ENCODE measurements around the gene PARP15.
A peak's percentile ranks its signal among the peaks of the same experiment; 100 is the strongest.
"Not testable (repeated sequence)": the region's sequence is repeated elsewhere in the genome, so short reads cannot be mapped to it uniquely, and the experiment has no call there.

Gene PARP15

DNA sequence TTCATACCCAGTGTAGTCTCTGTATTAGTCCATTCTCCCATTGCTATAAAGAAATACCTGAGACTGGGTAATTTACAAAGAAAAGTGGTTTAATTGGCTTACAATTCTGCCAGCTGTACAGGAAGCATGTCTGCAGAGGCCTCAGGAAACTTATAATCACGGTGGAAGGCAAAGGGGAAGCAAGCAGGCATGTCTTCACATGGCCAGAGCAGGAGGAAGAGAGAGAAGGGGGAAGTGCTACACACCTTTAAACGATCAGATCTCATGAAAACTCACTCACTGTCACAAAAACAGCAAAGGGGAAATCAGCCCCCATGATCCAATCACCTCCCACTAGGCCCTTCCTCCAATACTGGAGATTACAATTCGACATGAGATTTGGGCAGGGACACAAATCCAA lies 96.9 kb downstream of the PARP15 start:
- no peak for DNase-seq

DNA sequence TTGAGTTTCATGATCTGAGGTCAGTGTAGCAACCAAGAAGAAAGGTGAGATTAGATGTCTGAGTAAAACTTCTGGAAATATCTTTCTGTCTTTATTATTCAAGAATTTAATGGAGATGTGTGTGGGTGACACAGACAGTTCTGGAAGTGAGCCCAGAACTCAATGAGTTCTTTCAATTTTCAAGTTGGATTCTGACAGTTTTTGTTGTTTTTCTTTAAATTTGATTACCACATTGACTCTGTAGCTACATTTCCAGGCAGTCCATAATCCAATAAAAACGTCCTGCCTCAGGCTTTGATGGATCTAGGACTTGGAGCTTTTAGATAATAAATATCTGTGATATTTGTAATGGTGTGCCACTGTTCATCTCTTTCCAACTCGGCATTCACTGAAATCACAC lies 99.3 kb downstream of the PARP15 start:
- no peak for DNase-seq

DNA sequence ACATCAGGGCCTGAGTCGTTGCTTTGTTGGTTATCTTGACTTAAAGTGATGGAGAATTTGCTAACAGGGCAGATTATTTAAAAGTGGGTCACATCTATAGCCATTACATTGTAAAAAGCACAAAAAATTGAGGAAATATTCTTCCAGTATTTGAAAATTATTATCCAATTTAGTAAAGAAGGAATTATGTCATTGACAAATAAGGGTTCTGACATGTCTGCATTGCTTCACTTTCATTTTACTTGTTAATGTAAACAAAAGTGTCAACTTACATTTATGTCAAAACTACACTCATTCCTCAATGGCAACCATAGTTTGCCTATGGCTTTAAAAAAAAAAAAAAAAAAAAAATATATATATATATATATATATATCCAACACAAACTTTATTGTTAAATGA lies 99.8 kb downstream of the PARP15 start:
- no peak for DNase-seq

DNA sequence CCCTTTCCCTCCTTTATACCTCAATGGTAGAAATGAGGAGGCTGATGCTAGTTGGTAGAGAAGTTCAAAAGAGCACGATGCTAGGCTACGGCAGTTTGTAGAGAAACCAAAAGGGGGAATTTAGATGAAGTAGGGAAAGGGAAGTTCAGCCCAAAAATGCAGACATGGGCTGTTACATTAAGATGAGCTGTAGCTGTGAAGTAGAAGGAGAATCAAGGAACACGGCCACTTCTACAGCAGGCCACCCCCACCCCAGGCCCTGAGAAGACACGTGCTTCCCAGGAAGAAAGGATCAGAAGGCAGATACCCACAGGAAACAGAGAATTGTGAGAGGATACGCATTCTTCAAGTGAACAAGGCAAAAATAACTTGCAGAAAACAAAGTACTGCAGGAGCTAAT lies 101.1 kb downstream of the PARP15 start:
- DNase-seq, result no peak

DNA sequence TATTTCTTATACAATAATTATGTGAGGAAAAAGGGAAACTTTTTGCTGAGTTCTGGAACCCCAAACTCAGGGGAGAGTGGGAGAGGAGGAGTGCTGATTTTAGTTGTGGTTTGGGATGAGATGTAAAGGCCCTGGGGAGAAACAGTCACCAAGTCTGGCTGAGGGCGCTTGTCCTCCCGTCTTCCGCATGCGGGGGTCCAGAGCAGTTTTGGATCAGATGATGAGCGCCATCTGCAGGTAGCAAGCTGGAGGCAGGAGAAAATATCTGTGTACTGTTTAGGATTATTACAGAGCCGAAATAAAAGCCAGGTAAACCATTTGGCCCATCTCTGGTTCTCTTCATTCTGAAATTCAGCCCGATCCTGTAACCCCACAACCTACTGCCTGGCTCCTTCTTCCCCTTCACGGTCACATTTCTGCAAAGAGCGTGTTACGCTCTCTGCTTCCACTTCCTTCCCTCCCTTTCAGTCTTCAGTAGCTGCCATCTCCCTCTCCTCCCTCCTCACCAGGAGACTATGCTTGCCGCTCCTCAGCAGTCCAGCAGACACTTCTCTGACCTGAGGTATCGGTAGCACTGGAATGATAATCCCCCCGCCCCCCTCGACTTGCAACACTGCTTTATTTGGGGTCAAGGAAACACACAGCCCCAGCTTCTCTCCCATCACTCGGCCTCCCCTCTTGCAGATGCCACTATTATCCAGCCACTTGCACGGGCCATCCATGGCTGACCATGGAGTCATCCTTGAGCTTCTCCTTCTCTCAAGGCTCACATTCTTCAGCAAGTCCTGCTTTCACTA lies 101.8 kb downstream of the PARP15 start:
- peak; percentile 73 for DNase-seq

DNA sequence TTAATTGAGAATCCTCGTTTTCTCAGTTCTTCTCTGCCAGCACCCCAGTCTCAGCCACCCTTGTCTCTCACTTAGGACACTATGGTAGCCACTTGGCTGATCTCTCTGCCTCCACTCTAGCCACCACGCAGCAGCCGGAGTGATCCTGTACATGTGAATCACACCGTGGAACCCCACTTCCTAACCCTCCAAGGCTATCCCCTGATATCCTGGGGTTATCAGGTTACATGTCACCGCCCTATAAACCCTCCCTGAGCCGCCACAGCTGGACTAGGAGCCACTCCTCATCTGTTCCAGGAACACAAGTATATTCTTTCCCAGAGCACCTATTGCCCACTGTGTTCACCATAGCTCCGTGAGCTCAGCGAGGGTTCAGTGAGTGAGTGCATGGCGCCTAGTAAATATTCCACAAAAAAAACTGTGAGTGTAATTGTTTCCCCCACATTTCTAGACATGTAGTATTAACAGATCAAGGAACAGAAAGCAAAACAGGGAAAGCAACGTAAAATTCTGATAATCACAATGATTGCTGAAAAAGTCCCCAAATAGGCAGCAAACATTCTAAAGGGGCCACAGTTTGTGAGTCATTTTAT lies 102.5 kb downstream of the PARP15 start:
- DNase-seq, result no peak

DNA sequence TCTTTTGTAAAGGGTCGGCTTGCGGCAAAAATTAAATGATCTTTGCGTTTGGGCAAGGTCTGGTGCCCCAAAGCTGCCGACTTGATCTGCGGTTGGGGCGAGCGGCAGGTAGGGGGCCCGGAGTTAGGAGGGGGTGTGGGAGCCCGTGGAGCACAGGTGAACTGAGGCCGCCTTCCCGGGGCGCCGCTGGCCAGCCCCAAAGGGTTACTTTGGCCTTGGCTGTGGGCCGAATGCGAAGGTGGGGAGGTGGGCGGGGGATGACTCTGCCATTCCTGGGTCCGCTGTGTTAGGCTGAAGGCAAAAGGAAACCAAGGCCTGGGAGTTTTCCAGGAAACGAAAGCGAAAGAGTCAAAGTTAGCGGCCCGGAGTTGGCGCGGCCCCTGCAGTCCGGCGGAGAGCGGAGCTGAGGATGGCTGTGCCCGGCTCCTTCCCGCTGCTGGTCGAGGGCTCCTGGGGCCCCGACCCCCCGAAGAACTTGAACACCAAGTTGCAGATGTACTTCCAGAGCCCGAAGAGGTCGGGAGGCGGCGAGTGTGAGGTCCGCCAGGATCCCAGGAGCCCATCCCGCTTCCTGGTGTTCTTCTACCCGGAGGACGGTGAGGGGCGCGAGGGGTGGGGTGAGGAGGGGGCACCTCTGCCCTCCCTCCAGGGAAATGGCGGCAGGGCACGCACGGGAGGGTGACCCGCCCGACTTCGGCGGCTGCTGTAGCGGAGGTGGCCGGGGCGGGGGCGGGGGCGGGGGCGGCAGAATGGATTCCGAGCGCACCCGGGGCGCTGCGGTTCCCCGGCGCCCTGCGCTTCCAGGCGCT lies 103.2 kb downstream of the PARP15 start, which contains the start of gene PARP14:
TSS of gene PARP14 (plus strand) at position 365 of the 809 bp plus-strand sequence. CDS start at position 410, 45 bp downstream.
- DNase-seq, result peak; percentile 48

DNA sequence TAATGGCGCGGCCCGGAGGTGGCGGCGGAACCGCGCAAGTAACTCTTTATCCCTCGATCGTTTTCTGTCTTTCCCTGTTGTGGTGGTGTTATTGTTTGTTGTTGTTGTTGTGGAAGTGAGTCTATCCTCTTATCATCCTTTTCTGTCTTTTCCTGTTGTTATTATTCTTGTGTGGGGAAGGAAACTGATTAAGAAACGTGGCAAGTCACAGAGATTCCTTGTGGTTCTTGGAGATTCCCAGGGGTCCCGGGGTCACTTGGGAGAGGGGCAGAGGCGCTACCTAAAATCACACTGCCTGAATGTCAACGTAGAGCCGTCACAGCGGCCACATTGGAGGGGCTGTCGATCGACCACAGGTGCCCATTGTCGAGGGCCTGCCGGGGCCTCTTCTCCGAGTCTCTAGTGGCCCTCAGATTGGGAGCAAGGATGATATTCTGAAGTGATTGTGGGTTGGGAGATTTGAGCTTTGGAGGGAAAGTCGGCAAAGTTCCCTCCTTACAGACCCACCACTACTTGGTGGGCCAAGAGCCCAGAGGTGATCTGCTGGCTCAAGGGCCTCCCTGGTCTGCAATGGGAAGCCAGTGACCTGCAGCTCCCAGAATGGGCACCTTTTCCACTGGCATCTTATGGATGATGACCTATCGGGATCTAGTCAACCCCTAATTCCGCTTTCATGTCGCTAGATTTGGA lies 104.0 kb downstream of the PARP15 start:
- no peak for DNase-seq

DNA sequence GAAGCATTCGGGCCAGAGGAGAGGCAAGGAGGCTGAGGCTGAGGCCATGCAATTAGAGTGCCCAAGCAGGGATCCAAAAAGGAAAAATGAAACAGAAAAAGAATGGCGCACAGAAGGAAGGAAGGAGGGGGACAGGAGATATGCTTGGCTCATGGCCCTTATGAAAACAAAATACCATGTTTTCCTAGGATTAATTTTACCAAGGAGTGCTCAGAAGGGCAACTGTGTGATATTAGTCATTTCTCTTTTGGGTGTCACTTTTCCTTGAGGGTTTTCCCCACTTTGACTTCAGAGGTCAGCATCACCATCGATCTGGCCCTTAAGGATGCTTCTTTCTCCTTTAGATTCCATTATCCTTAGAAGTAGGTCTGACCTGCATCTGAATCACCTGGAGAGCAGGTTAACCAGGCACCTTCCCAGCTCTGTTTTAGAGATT lies 104.5 kb downstream of the PARP15 start:
- DNase-seq, result no peak

DNA sequence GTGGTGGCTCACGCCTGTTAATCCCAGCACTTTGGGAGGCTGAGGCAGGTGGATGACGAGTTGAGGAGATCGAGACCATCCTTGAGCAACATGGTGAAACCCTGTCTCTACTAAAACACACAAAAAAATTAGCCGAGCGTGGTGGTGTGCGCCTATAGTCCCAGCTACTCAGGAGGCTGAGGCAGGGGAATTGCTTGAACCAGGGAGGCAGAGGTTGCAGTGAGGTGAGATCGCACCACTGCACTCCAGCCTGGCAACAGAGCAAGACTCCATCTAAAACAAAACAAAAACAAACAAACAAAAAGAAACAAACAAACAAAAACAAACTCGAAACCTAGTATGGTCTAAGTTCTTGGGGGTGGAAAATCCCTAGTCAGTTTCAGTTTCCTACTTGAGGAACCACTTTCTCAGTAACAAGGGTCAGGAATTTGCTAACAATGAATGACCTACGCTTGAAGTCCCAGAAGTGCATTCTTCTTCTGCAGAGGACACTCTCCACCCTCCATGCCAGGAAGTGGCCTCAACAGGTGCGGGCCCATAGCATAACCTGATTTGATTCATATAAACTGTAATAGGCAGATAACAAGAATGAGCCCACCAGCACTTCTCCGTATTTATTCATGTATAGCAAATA lies 105.4 kb downstream of the PARP15 start:
- DNase-seq, result not testable (repeated sequence)

DNA sequence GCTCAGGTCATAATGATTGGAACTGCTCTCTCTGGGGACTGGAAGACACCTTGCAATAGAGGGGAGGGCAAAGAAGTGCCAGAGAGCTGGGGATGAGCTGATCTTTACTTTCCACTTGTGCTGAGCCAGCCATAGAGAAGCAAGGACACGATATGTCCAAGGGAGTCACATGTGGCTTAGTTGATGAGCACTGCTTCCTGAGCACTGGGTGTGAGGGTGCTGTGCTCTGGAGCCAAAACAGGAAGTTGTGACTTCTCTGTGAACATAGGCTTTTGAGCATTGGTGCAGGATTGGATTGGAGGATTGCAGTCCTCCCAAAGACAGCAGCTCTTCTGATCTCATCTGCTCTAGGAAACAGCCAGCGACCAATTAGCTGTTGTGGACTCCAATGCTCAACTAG lies 109.8 kb downstream of the PARP15 start:
- DNase-seq, result no peak

Measured in GDM1 (cell line).